SIG-M5 (cell line): Measurements from ENCODE around the gene FNDC4.
"Not testable (repeated sequence)": the region's sequence is repeated elsewhere in the genome, so short reads cannot be mapped to it uniquely, and the experiment has no call there.

Experiments used
- DNase-seq: peaks from one replicate; lab custom pipeline; 2025; lab: John Stamatoyannopoulos, UW

Gene FNDC4, protein sequence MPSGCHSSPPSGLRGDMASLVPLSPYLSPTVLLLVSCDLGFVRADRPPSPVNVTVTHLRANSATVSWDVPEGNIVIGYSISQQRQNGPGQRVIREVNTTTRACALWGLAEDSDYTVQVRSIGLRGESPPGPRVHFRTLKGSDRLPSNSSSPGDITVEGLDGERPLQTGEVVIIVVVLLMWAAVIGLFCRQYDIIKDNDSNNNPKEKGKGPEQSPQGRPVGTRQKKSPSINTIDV

DNA sequence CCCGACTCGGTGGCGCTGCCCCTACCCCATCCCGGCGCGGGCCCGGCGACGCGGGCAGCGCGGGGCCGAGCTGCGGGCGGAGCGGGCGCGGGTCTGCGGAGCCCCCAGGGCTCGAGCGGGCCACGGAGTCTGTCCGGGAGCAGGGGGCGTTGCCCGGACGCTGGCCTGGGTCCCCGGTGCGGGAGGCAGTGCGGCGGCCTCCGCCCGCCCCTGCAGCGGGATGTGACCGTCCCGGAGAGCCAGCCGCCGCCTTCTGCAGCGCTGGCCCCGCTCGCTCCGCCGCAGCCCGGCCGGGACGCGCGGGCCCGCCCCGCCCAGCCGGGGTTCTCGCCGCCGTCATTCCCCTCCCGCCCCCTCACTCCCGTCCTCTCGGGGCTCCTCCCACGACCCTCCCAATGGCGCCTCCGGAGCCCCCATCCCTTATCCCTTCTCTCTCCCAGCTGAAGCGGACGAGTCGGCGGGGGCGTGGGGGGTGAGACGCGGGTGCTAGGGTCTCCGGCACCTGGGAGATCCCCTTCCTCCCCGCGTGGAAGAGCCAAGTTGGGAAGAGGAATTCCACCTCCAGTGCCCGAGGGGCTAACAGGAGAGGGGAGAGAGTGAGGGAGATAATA, at the start of gene FNDC4:
TSS of gene FNDC4 (minus strand) at position 257 of the 611 bp plus-strand sequence. CDS start 521 bp downstream, outside the sequence.
- DNase-seq, result no peak

- DNase-seq, result no peak
Measured at GRCh38 chr2:27544143-27544821, 49.3 kb upstream of the FNDC4 start.

DNA sequence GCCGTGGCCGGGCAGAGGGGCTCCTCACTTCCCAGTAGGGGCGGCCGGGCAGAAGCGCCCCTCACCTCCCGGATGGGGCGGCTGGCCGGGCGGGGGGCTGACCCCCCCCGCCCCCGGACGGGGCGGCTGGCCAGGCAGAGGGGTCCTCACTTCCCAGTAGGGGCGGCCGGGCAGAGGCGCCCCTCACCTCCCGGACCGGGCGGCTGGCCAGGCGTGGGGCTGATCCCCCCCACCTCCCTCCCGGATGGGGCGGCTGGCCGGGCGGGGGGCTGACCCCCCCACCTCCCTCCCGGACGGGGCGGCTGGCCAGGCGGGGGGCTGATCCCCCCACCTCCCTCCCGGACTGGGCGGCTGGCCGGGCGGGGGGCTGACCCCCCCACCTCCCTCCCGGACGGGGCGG, 44.6 kb upstream of the FNDC4 start:
- not testable (repeated sequence) for DNase-seq

GRCh38 chr2:27538839-27539450, 43.9 kb upstream of the FNDC4 start:
- DNase-seq, result not testable (repeated sequence)

GRCh38 chr2:27537287-27537686, 42.3 kb upstream of the FNDC4 start:
- no peak for DNase-seq

GRCh38 chr2:27531983-27532382, 37.0 kb upstream of the FNDC4 start:
- DNase-seq, result no peak

DNA sequence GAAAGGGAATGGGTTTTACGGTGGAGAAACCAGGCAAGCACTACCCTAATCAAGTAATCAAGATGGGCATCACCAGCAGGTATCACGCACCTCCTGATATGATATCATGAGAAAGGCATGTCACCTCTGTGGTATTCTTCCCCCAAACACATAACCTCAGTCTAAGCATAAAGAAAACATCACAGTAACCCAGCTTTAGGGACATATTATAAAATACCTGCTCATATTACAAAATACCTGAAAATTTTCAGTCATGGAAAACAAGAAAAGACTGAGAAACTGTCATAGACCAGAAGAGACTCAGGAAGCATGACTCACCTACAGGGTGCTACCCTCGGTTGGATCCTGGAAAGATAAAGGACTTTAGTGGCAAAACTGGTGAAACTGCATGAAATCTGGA, 32.2 kb upstream of the FNDC4 start:
- DNase-seq, result no peak

- no peak for DNase-seq
Measured at GRCh38 chr2:27522400-27522945, 27.5 kb upstream of the FNDC4 start.

GRCh38 chr2:27520316-27520715, 25.3 kb upstream of the FNDC4 start:
- no peak for DNase-seq

- DNase-seq, result no peak
Measured at GRCh38 chr2:27518782-27519113, 23.7 kb upstream of the FNDC4 start.

GRCh38 chr2:27518113-27518781, 23.2 kb upstream of the FNDC4 start:
- no peak for DNase-seq

DNA sequence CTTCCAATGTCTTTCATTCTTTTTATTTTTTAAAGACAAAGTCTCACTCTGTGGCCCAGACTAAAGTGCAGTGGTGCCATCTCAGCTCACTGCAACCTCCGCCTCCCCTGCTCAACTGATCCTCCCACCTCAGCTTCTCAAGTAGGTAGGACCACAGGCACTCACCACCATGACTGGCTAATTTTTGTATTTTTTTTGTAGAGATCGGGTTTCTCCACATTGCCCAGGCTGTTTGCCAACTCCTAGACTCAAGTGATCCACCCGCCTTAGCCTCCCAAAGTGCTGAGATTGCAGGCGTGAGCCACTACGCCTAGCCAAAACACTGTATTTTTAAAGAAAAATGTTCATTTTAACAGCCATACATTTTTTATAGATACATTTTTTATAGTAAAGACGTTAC, 14.3 kb upstream of the FNDC4 start:
- DNase-seq, result no peak

- DNase-seq, result no peak
Measured at GRCh38 chr2:27507293-27507692, 12.3 kb upstream of the FNDC4 start.

- DNase-seq, result no peak
Measured at GRCh38 chr2:27506587-27506986, 11.6 kb upstream of the FNDC4 start.

GRCh38 chr2:27502142-27502541, 7.1 kb upstream of the FNDC4 start:
- no peak for DNase-seq

- no peak for DNase-seq
Measured at GRCh38 chr2:27501042-27501441, 6.0 kb upstream of the FNDC4 start.

- DNase-seq, result no peak
Measured at GRCh38 chr2:27498975-27499374, 4.0 kb upstream of the FNDC4 start.

GRCh38 chr2:27497288-27497627, 2.3 kb upstream of the FNDC4 start:
- no peak for DNase-seq

GRCh38 chr2:27496357-27497287, 1.6 kb upstream of the FNDC4 start, which contains the start of gene GCKR:
Gene GCKR (plus strand): TSS chr2:27496839. CDS start chr2:27496905, 66 bp downstream.
- no peak for DNase-seq

- no peak for DNase-seq
Measured at GRCh38 chr2:27495840-27496356, 898 bp upstream of the FNDC4 start.
